NCI-H2227 (cell line): ENCODE measurements around the gene CGB7.
A peak's percentile ranks its signal among the peaks of the same experiment; 100 is the strongest.
"Not testable (repeated sequence)": the region's sequence is repeated elsewhere in the genome, so short reads cannot be mapped to it uniquely, and the experiment has no call there.

Source experiments
- DNase-seq: peaks from one replicate; lab custom pipeline; 2025; ENCODE audit not compliant: unreplicated experiment; lab: John Stamatoyannopoulos, UW

Gene CGB7

GRCh38 chr19:49042666-49043065 lies 14.9 kb downstream of the CGB7 start:
- DNase-seq = not testable (repeated sequence)

DNA sequence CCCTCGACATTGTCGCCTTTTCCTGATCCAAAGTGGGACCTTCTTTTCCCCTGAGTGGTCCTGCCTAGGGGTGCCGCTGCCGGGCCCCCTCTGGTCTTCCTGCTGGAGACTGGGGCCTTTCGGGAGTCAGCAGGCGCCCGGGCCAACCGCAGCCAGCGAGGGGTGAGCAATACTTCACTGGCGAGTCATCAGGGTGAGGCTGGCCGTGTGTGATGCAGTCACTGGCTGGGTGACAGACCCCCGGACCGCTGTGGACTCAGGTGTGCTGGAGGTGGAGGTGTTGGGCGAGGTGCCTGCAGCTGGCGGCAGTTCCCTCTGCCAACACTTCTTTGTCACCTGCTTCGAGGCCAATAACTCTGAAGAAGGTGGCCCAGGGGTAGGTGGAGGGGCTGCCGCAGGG lies 15.4 kb downstream of the CGB7 start:
- no peak for DNase-seq

- DNase-seq = not testable (repeated sequence)
Measured at GRCh38 chr19:49039736-49040135, 17.8 kb downstream of the CGB7 start.

DNA sequence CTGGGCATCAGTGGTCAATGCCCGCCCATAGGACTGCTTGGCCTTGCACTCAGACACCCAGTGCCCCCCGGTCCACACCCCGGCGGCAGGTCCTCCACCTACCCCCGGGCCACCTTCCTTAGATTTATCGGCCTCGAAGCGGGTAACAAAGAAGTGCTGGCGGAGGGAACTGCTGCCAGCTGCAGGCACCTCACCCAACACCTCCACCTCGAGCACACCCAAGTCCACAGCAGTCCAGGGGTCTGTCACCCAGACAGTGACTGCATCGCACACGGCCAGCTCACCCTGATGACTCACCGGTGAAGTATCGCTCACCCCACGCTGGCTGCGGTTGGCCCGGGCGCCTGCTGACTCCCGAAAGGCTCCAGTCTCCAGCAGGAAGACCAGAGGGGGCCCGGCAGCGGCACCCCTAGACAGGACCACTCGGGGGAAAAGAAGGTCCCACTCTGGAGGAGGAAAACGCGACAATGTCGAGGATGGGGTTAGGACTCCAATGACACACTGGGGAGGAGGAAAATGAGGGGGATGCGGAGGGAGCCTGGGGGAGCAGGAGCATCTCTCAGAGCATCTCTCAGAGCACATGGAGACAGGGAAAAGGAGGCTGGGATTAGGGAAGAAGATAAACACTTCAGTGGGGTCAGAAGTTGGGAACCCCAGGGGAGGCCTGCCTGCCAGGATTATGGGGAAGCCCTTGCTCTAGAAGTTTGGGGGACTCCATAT lies 18.8 kb downstream of the CGB7 start:
- DNase-seq = not testable (repeated sequence)

- DNase-seq = not testable (repeated sequence)
Measured at GRCh38 chr19:49038111-49038510, 19.4 kb downstream of the CGB7 start.

GRCh38 chr19:49036815-49037214 lies 20.7 kb downstream of the CGB7 start, which contains the start of gene CGB1:
Gene CGB1 (minus strand): TSS chr19:49036895. CDS start chr19:49036711, 184 bp downstream.
- peak; percentile 52 for DNase-seq

DNA sequence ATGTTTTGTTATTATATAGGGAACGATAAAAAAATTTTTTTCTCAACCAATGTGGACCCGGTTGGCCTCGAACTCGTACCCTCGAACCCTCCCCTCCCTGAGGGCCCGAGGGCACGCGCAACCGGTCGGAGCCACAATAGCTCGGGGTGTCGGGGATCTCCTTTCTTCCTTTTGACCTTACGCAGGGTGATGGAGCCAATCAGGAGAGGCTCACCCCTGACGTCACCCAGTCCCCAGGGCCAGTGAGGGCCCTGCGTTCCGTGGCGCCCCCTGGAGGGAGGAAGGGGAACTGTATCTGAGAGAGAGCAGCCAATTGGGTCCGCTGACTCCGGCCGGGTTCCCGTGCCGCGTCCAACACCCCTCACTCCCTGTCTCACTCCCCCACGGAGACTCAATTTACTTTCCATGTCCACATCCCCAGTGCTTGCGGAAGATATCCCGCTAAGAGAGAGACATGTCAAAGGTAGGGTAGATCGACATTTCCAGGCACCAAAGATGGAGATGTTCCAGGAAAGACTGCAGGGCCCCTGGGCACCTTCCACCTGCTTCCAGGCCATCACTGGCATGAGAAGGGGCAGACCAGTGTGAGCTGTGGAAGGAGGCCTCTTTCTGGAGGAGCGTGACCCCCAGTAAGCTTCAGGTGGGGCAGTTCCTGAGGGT lies 25.8 kb downstream of the CGB7 start, which contains the start of gene CGB2:
Gene CGB2 (plus strand): TSS at position 249 of the 660 bp plus-strand sequence. CDS start 206 bp downstream, at position 455.
- DNase-seq = not testable (repeated sequence)

DNA sequence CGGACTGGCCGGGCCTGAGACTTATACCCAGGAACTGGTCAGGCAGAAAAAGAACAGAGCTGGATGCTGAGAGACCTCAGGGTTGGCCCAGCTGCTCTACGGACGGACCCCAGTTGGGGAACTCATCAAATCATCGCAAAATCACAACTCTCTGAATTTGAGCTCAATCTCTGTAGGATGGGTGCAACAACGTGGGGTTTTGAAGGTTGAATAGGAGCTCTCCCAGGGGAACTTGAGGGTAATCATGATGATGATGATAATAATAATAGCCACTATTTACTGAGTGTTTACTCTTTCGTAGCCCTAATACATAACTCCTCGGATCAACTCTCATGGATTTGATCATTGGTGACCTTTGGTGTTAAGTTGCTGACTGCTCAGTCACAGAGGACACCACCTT lies 27.2 kb downstream of the CGB7 start:
- DNase-seq = not testable (repeated sequence)

DNA sequence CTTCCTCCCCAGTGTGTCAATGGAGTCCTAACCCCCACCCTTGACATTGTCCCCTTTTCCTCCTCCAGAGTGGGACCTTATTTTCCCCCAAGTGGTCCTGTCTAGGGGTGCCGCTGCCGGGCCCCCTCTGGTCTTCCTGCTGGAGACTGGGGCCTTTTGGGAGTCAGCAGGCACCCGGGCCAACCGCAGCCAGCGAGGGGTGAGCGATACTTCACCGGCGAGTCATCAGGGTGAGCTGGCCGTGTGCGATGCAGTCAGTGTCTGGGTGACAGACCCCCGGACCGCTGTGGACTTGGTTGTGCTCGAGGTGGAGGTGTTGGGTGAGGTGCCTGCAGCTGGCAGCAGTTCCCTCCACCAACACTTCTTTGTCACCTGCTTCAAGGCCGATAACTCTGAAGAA lies 27.8 kb downstream of the CGB7 start:
- not testable (repeated sequence) for DNase-seq

DNA sequence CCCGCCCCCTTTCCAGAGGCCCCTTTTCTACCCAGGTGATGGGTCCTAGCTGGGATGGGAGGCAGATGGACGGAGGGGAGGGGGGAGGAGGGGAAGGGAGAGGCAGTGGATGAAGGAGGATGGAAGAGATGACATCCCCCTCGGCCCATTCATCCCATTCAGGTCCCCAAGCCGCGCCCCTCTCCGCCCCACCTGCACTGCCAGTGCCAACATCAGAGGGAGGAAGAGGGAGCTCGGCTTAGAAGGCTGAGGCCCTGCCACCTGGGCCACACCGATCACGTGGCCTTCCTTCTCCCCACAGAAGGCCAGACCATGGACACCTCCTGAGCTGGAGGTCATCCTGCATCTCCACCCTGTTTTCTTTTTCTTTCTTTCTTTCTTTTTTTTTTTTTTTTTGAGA lies 28.9 kb downstream of the CGB7 start:
- not testable (repeated sequence) for DNase-seq

- DNase-seq = not testable (repeated sequence)
Measured at GRCh38 chr19:49025599-49025998, 31.9 kb downstream of the CGB7 start.

GRCh38 chr19:49025088-49025487 lies 32.5 kb downstream of the CGB7 start:
- not testable (repeated sequence) for DNase-seq

- not testable (repeated sequence) for DNase-seq
Measured at GRCh38 chr19:49024233-49024632, 33.3 kb downstream of the CGB7 start, which contains the start of gene CGB3. Gene CGB3 (minus strand): TSS chr19:49024333. CDS start chr19:49023971, 362 bp downstream.

DNA sequence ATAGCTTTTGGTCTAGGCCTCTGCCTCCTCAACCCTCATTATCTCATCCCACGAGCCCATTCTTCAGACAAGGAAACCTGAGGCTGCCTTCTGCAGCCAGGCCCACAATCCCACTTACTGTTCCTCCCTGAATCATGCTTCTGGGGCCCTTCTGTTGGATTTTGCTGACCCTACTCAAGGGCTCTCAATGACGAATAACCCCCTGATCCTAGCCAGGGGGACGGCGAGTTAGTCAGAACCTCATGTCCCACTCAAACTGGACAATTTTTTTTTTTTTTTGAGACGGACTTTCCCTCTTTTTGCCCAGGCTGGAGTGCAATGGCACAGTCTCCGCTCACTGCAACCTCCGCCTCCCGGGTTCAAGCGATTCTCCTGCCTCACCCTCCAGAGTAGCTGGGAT lies 35.4 kb downstream of the CGB7 start:
- DNase-seq = no peak

DNA sequence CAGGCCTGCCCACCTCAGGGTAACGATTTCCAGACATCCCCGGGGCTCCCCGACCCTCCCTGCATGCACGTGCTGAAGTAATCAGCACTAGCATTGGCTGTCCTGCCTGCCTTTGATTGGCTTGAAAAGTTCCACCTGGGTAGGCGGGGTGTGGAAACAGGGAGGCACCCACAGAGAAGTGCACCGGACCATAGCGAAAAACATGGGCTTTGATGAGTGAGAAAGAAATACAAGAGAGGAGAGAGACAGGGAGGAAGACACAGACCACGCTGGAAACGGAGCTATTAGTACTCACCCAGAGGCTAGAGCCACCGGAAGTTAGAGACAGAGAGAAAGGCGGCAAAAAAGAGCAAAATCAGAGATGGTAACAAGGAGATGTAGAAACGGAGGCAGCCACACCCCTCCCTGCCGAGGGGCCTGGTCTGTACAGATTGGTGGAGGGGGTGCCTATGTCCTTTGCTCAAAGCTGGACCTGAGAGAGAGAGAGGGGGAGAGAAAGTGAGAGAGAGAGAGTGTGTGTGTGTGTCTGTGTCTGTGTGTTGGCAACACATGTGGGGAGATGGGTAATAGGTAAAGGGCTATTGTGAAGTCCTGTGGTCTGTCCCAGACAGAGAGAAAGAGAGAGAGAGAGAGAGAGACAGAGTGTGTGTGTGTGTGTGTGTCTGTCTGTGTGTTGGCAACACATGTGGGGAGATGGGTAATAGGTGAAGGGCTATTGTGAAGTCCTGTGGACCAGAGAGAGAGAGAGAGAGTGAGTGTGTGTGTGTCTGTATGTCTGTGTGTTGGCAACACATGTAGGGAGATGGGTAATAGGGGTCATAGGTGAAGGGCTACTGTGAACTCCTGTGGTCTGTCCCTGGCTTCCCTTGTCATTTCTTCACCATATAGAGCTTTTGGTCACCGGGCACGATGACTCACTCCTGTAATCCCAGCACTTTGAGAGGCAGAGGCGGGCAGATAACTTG lies 36.3 kb downstream of the CGB7 start:
- no peak for DNase-seq

DNA sequence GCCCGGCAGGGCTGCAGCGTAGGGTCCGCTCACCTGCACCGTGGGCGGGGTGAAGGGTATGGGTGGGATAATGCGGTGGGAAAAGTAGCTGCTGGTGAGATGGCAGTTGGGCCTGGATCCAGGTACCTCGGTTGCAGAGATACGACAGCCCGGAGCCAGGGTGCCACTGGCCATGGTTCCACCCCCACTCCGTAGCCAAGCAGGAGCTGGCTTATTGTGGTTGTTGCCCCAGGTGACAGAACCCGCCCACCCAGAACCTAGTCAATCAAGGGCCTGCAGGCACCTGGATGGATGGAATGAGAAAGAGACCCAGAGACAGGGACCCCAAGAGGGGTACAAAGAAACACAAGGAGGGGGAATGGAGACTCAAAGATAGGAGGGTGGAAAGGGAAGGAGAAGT lies 37.2 kb downstream of the CGB7 start:
- DNase-seq = no peak

GRCh38 chr19:49019242-49019932 lies 38.2 kb downstream of the CGB7 start:
- peak; percentile 42 for DNase-seq

- DNase-seq = not testable (repeated sequence)
Measured at GRCh38 chr19:49018388-49019241, 38.9 kb downstream of the CGB7 start.

DNA sequence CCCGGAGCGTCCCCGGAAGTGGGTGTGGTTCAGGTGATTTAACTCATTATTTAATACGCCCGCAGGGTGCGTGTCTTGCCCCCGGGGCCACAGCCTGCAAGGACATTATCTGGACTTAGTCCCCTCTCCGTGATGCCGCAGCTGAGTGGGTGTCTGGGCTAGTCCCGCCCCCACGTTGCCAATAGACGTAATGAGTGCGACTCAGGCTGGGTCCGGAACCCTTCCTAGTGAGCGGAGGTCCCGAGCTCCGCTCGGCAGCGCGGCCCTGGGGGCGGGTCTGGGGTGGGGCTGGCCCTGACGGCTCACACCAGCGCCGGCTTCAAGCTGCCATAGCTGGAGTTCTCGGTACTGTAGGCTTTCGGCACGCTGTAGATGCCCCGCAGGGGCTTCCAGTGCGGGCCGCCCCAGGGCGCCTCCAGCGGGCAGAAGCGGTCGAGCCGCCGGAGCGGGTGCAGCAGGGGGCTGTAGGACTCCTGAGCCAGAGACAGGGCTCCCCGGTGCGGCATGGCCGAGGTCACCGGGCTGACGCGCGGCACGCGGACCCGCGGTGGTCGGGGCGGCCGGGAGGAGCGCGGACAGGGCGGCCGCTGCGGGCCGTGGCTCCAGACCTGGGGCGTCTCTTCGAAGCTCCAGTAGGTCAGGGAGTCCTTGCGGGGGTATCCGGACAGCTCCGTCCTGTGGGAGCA lies 39.7 kb downstream of the CGB7 start:
- DNase-seq = peak; percentile 73
